AG10803 (cell line): ENCODE results near the gene OSCP1.

Experiments used
- DNase-seq: peaks from one replicate; pipeline ENCODE4 v3.0.0; 2010; ENCODE audit warnings: low read depth
- H3K4me3 ChIP-seq: 2 replicates; pipeline ENCODE4 v1.5.1; 2011; ENCODE audit warnings: mild to moderate bottlenecking, low read length, control low read depth
- CTCF ChIP-seq: conservative IDR thresholded peaks from 2 replicates; pipeline ENCODE4 v1.5.1; 2011; ENCODE audit warnings: mild to moderate bottlenecking, low read length, control low read depth, inconsistent platforms

The OSCP1 gene

GRCh38 chr1:36402504-36402890, 47.8 kb downstream of the OSCP1 start:
- no peak overlapping the region for H3K4me3 ChIP-seq
- DNase-seq = no peak
- TF ChIP-seq CTCF = no peak

GRCh38 chr1:36401602-36402503, 48.4 kb downstream of the OSCP1 start:
- H3K4me3 ChIP-seq = peak overlapping the region; percentile 59
- no peak for DNase-seq
- TF ChIP-seq CTCF = no peak

- DNase-seq = peak; percentile 84
- peak overlapping the region; percentile 59 for H3K4me3 ChIP-seq
These were observed 49.2 kb downstream of the OSCP1 start for GRCh38 chr1:36400825-36401601.

GRCh38 chr1:36400514-36400824, 49.8 kb downstream of the OSCP1 start:
- peak overlapping the region; percentile 47 for H3K4me3 ChIP-seq
- DNase-seq = no peak
- TF ChIP-seq CTCF = no peak

More at GRCh38 chr1:36400825-36401601, 49.2 kb downstream of the OSCP1 start:
- TF ChIP-seq CTCF = peak; percentile 13; the same call in 1 of the 2 replicates

- TF ChIP-seq CTCF = no peak
- DNase-seq = no peak
- H3K4me3 ChIP-seq = no peak overlapping the region
These were observed 51.8 kb downstream of the OSCP1 start for GRCh38 chr1:36398370-36398977.

GRCh38 chr1:36397378-36398230, 52.6 kb downstream of the OSCP1 start, which contains the start of gene LSM10:
TSS of gene LSM10 (minus strand) at chr1:36397908. CDS start at chr1:36394129, 3,779 bp downstream.
- peak; percentile 89 for DNase-seq
- H3K4me3 ChIP-seq = peak within 1 kb of the TSS; percentile 89
- no peak for TF ChIP-seq CTCF
